ENCODE measurements around the gene ACADS.

Gene ACADS

DNA sequence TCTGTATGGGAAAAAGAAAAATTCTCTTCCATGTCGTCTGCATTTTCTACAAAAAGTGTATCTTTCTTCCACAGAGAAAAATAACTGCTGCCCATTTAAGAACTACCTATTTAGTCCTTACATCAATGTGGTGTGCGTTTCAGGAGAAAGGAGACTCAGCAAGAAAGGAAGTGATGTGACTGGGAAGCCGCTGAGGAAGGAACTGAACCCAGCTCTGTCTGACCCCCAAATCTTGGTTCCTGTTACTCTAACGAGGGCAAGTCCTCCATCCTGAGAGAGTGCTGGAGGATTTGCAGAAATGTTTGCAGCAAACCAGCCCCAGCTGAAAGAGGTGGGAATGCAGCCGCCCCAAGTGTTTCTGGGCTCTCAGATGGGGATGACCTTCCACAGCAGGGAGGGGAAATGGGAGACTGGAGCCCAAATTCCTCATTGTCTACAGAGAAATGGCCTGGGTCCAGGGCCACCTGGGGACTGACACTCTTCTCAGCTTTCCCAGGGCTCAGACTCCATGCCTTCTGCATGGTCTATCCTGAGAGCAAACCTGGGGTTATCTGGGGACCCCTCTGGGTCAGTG lies 45.4 kb upstream of the ACADS start:
- H4K20me1 ChIP-seq (ENCODE audit: insufficient read depth, low read length), result no peaks in the 10 kb centered on the region
- no peaks in the 10 kb centered on the region for H3K9me3 ChIP-seq (ENCODE audit: insufficient read depth, low read length)
- peaks cover 59% of the 10 kb centered on the region for H3K4me1 ChIP-seq (ENCODE audit: low read length)
- H3K27ac ChIP-seq (ENCODE audit: low read length), result peak overlapping the region; percentile 75
- H3K4me3 ChIP-seq (ENCODE audit: low read length), result peak overlapping the region; percentile 48
- peak overlapping the region; percentile 28; the same call in 1 of the 2 replicates for H2AFZ ChIP-seq (ENCODE audit: low read depth, low read length)
- TF ChIP-seq, protein P1, sequence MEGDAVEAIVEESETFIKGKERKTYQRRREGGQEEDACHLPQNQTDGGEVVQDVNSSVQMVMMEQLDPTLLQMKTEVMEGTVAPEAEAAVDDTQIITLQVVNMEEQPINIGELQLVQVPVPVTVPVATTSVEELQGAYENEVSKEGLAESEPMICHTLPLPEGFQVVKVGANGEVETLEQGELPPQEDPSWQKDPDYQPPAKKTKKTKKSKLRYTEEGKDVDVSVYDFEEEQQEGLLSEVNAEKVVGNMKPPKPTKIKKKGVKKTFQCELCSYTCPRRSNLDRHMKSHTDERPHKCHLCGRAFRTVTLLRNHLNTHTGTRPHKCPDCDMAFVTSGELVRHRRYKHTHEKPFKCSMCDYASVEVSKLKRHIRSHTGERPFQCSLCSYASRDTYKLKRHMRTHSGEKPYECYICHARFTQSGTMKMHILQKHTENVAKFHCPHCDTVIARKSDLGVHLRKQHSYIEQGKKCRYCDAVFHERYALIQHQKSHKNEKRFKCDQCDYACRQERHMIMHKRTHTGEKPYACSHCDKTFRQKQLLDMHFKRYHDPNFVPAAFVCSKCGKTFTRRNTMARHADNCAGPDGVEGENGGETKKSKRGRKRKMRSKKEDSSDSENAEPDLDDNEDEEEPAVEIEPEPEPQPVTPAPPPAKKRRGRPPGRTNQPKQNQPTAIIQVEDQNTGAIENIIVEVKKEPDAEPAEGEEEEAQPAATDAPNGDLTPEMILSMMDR (IDR thresholded peaks at IDR 0.05; ENCODE audit: low read depth, low read length), result no peak
- H3K27me3 ChIP-seq (ENCODE audit: low read depth, low read length), result no peaks in the 10 kb centered on the region
- no peaks in the 10 kb centered on the region for H3K36me3 ChIP-seq (replicated peaks; ENCODE audit: low read depth, low read length)
- no peaks in the 10 kb centered on the region for H3K79me2 ChIP-seq (ENCODE audit: low read length)
- peak overlapping the region; percentile 68 for H3K4me2 ChIP-seq (ENCODE audit: low read length)
- peak overlapping the region; percentile 23; the same call in 1 of the 2 replicates for H3K9ac ChIP-seq (ENCODE audit: low read length)

DNA sequence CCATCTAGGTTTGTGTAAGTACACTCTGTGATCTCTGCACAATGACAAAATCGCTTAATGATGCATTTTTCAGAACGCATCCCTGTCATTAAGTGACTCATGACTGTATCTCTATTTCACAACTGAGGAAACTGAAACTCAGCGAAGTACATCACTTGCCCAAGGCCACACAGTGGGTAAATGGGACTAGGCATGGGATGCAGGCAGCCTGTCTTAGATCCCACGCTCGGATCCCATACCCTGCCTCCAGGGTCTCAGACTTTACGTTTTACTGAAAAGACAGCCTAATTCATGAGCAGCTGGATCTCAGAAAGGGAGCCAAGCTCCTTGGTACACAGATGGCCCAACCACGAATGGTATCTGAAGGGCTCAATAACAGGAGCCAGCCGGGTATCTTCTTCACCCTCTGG lies 41.1 kb upstream of the ACADS start:
- H3K27ac ChIP-seq (ENCODE audit: low read length), result peak overlapping the region; percentile 98
- H3K9ac ChIP-seq (ENCODE audit: low read length), result peak overlapping the region; percentile 73
- H4K20me1 ChIP-seq (ENCODE audit: insufficient read depth, low read length), result peaks cover 18% of the 10 kb centered on the region
- no peaks in the 10 kb centered on the region for H3K27me3 ChIP-seq (ENCODE audit: low read depth, low read length)
- H3K9me3 ChIP-seq (ENCODE audit: insufficient read depth, low read length), result no peaks in the 10 kb centered on the region
- peaks cover 26% of the 10 kb centered on the region for H3K79me2 ChIP-seq (ENCODE audit: low read length)
- no peaks in the 10 kb centered on the region for H3K36me3 ChIP-seq (replicated peaks; ENCODE audit: low read depth, low read length)
- TF ChIP-seq, protein P1 (IDR thresholded peaks at IDR 0.05; ENCODE audit: low read depth, low read length), result no peak
- TF ChIP-seq EZH2phosphoT487 (IDR thresholded peaks at IDR 0.05; ENCODE audit: low read depth), result no peak
- H3K4me3 ChIP-seq (ENCODE audit: low read length), result peak overlapping the region; percentile 60
- peak overlapping the region; percentile 81 for H3K4me2 ChIP-seq (ENCODE audit: low read length)
- peak overlapping the region; percentile 29; the same call in 1 of the 2 replicates for H2AFZ ChIP-seq (ENCODE audit: low read depth, low read length)
- H3K4me1 ChIP-seq (ENCODE audit: low read length), result peaks cover 58% of the 10 kb centered on the region

DNA sequence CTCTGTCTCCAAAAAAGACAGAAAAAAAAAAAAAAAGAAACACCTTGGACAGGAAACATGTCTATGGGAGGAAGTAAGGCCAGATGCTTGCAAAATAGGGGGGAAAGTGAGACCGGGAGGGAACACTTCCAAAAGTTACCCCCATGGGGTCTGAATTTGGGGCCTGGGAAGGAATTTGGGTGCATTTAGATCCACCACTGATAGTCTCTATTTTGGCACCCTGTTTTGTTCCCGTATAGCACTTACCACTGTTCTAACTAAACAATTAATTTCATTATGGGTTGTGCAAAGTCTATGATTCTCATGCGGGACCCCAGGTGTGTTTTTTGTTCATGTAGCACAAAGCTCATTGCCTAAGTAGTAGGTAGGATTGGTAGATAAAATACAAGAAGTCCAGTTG lies 40.1 kb upstream of the ACADS start:
- peak overlapping the region; percentile 98 for H3K27ac ChIP-seq (ENCODE audit: low read length)
- TF ChIP-seq, protein P1 (IDR thresholded peaks at IDR 0.05; ENCODE audit: low read depth, low read length), result no peak
- TF ChIP-seq EZH2phosphoT487 (IDR thresholded peaks at IDR 0.05; ENCODE audit: low read depth), result no peak
- H3K9me3 ChIP-seq (ENCODE audit: insufficient read depth, low read length), result no peaks in the 10 kb centered on the region
- peak overlapping the region; percentile 75 for H3K9ac ChIP-seq (ENCODE audit: low read length)
- peak overlapping the region; percentile 98 for H3K4me3 ChIP-seq (ENCODE audit: low read length)
- H3K27me3 ChIP-seq (ENCODE audit: low read depth, low read length), result no peaks in the 10 kb centered on the region
- H3K4me1 ChIP-seq (ENCODE audit: low read length), result peaks cover 49% of the 10 kb centered on the region
- peaks cover 26% of the 10 kb centered on the region for H4K20me1 ChIP-seq (ENCODE audit: insufficient read depth, low read length)
- peaks cover 36% of the 10 kb centered on the region for H3K79me2 ChIP-seq (ENCODE audit: low read length)
- no peak overlapping the region for H2AFZ ChIP-seq (ENCODE audit: low read depth, low read length)
- peak overlapping the region; percentile 81 for H3K4me2 ChIP-seq (ENCODE audit: low read length)
- H3K36me3 ChIP-seq (replicated peaks; ENCODE audit: low read depth, low read length), result peaks cover 4% of the 10 kb centered on the region

- Histone ChIP-seq H3K9ac (ENCODE audit: low read length) (peak overlapping the region; percentile 86), H3K4me3 (ENCODE audit: low read length) (peak overlapping the region; percentile 98), H3K27me3 (ENCODE audit: low read depth, low read length) (no peaks in the 10 kb centered on the region), H3K79me2 (ENCODE audit: low read length) (peaks cover 43% of the 10 kb centered on the region), H3K9me3 (ENCODE audit: insufficient read depth, low read length) (no peaks in the 10 kb centered on the region), H3K27ac (ENCODE audit: low read length) (peak overlapping the region; percentile 98), H3K4me2 (ENCODE audit: low read length) (peak overlapping the region; percentile 81), H4K20me1 (ENCODE audit: insufficient read depth, low read length) (peaks cover 33% of the 10 kb centered on the region), H3K36me3 (replicated peaks; ENCODE audit: low read depth, low read length) (peaks cover 6% of the 10 kb centered on the region), H3K4me1 (ENCODE audit: low read length) (peaks cover 45% of the 10 kb centered on the region), H2AFZ (ENCODE audit: low read depth, low read length) (peak overlapping the region; percentile 81)
- TF ChIP-seq EZH2phosphoT487 (IDR thresholded peaks at IDR 0.05; ENCODE audit: low read depth), result no peak
- TF ChIP-seq, protein P1 (IDR thresholded peaks at IDR 0.05; ENCODE audit: low read depth, low read length), result no peak
Measured at GRCh38 chr12:120686151-120686689, 39.4 kb upstream of the ACADS start.
